ENCODE measurements around the gene RPL6. TPM values are rescaled to one million over a fixed set of nuclear protein-coding genes. Genes with fewer than 3 reads are reported as not detected.

Gene RPL6
- total and polyA plus RNA-seq, 7 experiments from 2014 or later = 697 to 1,668 (median 1,363) TPM

- Histone ChIP-seq H3K9me3 (ENCODE audit: control insufficient read depth in 2 of 3, low read length in 3 of 3) (no peaks in the 10 kb centered on the region), H3K36me3 (ENCODE audit: control insufficient read depth in 2 of 3, insufficient read depth in 3 of 3, low read length in 3 of 3) (no peaks in the 10 kb centered on the region), H3K4me3 (ENCODE audit: low read length) (no peak overlapping the region), H3K4me1 (ENCODE audit: control insufficient read depth in 2 of 2, insufficient read depth in 2 of 2, low read length in 2 of 2) (no peaks in the 10 kb centered on the region), H3K27me3 (ENCODE audit: control insufficient read depth in 2 of 2, insufficient read depth in 2 of 2, low read length in 2 of 2) (no peaks in the 10 kb centered on the region), H3K27ac (ENCODE audit: low read depth, low read length) (no peak overlapping the region)
- DNase-seq (no peak), ATAC-seq (no peak)
- peaks cover 0 to 25% (median 16%) of the 10 kb centered on the region in 7 donors for H3K4me1 Mint-ChIP-seq
- H3K27ac Mint-ChIP-seq = no peak overlapping the region
- peaks cover 0 to 1% (median 0%) of the 10 kb centered on the region in 11 donors for H3K9me3 Mint-ChIP-seq
- ChIA-PET CTCF (no interaction called here), POLR2A (no interaction called here)
- no peaks in the 10 kb centered on the region for H3K27me3 Mint-ChIP-seq
- intact Hi-C loops (cut with micrococcal nuclease) = no loop called here
- no peak overlapping the region for H3K4me3 Mint-ChIP-seq
- H3K36me3 Mint-ChIP-seq = peaks cover 0 to 5% (median 3%) of the 10 kb centered on the region in 5 donors
Measured at GRCh38 chr12:112361271-112361670, 48.1 kb downstream of the RPL6 start.

- no peaks in the 10 kb centered on the region for H3K36me3 ChIP-seq (ENCODE audit: control insufficient read depth in 2 of 3, insufficient read depth in 3 of 3, low read length in 3 of 3)
- peaks cover 6 to 28% (median 21%) of the 10 kb centered on the region in 7 donors for H3K4me1 Mint-ChIP-seq
- no peak overlapping the region for H3K4me3 ChIP-seq (ENCODE audit: low read length)
- intact Hi-C loops (cut with micrococcal nuclease) = no loop called here
- H3K36me3 Mint-ChIP-seq = peaks cover 0 to 11% (median 3%) of the 10 kb centered on the region in 5 donors
- no peaks in the 10 kb centered on the region for H3K27me3 ChIP-seq (ENCODE audit: control insufficient read depth in 2 of 2, insufficient read depth in 2 of 2, low read length in 2 of 2)
- no peaks in the 10 kb centered on the region for H3K27me3 Mint-ChIP-seq
- no peak overlapping the region for H3K27ac ChIP-seq (ENCODE audit: low read depth, low read length)
- DNase-seq (no peak), ATAC-seq (no peak)
- peaks cover 0 to 2% (median 0%) of the 10 kb centered on the region in 11 donors for H3K9me3 Mint-ChIP-seq
- no peak overlapping the region for H3K27ac Mint-ChIP-seq
- CTCF ChIA-PET = no interaction called here
- H3K9me3 ChIP-seq (ENCODE audit: control insufficient read depth in 2 of 3, low read length in 3 of 3) = no peaks in the 10 kb centered on the region
- H3K4me1 ChIP-seq (ENCODE audit: control insufficient read depth in 2 of 2, insufficient read depth in 2 of 2, low read length in 2 of 2) = no peaks in the 10 kb centered on the region
- POLR2A ChIA-PET = no interaction called here
- no peak overlapping the region for H3K4me3 Mint-ChIP-seq
Measured at GRCh38 chr12:112359290-112359689, 50.1 kb downstream of the RPL6 start.

- H3K4me3 ChIP-seq (ENCODE audit: low read length) = no peak overlapping the region
- Mint-ChIP-seq H3K4me3 (no peak overlapping the region), H3K27ac (peak overlapping the region in 3 of 9 donors; percentile 3 to 56 (median 51)), H3K36me3 (peaks cover 0 to 13% (median 3%) of the 10 kb centered on the region in 5 donors), H3K9me3 (peaks cover 0 to 2% (median 0%) of the 10 kb centered on the region in 11 donors), H3K4me1 (peaks cover 14 to 43% (median 38%) of the 10 kb centered on the region in 7 donors), H3K27me3 (no peaks in the 10 kb centered on the region)
- H3K27ac ChIP-seq (ENCODE audit: low read depth, low read length) = no peak overlapping the region
- ChIA-PET POLR2A (no interaction called here), CTCF (interaction anchor here (1.1 kb wide), 1 partner anchor 30 kb away, joined by 3 read pairs; no protein-coding TSS in a partner anchor)
- H3K27me3 ChIP-seq (ENCODE audit: control insufficient read depth in 2 of 2, insufficient read depth in 2 of 2, low read length in 2 of 2) = no peaks in the 10 kb centered on the region
- H3K36me3 ChIP-seq (ENCODE audit: control insufficient read depth in 2 of 3, insufficient read depth in 3 of 3, low read length in 3 of 3) = no peaks in the 10 kb centered on the region
- DNase-seq = no peak
- intact Hi-C loops (cut with micrococcal nuclease) = no loop called here
- no peaks in the 10 kb centered on the region for H3K9me3 ChIP-seq (ENCODE audit: control insufficient read depth in 2 of 3, low read length in 3 of 3)
- ATAC-seq = no peak
- H3K4me1 ChIP-seq (ENCODE audit: control insufficient read depth in 2 of 2, insufficient read depth in 2 of 2, low read length in 2 of 2) = no peaks in the 10 kb centered on the region
Measured at GRCh38 chr12:112357214-112357613, 52.2 kb downstream of the RPL6 start.

Other genes starting within 250 kb of the RPL6 start
- 10 to 100 TPM; 44.9 to 57.7 (median 51.4) TPM for gene HECTD4, start 27.2 kb downstream of the RPL6 start, total RNA-seq
- 1 to 10 TPM; 3.1 to 4.9 TPM for gene HECTD4, start 27.2 kb downstream of the RPL6 start, polyA plus RNA-seq
- 10 to 100 TPM; 43.5 to 94.7 (median 46.7) TPM for gene PTPN11, start 9.3 kb upstream of the RPL6 start, total RNA-seq
- gene PTPN11, start 9.3 kb upstream of the RPL6 start, polyA plus RNA-seq = 10 to 100 TPM; 70.2 to 78.1 TPM

Data from naive thymus-derived CD4-positive, alpha-beta T cell (primary cell).